Ishikawa (cell line): ENCODE data around the gene GMDS.

ENCODE experiments used
- CEBPB ChIP-seq: IDR thresholded peaks from 2 replicates; pipeline ENCODE4 v1.6.1; 2012
- CREB1 ChIP-seq: IDR thresholded peaks from 2 replicates; pipeline ENCODE4 v1.6.1; 2012; ENCODE audit warnings: low read depth
- EP300 ChIP-seq: IDR thresholded peaks from 2 replicates; pipeline ENCODE4 v1.6.1; 2012; ENCODE audit warnings: borderline replicate concordance
- FOXM1 ChIP-seq: IDR thresholded peaks from 2 replicates; pipeline ENCODE4 v1.6.1; 2012; ENCODE audit warnings: low read depth, borderline replicate concordance
- MAX ChIP-seq: IDR thresholded peaks from 2 replicates; pipeline ENCODE4 v1.6.1; 2012
- NFIC ChIP-seq: IDR thresholded peaks from 2 replicates; pipeline ENCODE4 v1.6.1; 2012
- RAD21 ChIP-seq: IDR thresholded peaks from 2 replicates; pipeline ENCODE4 v1.6.1; 2012; ENCODE audit warnings: low read depth
- TAF1 ChIP-seq: IDR thresholded peaks from 2 replicates; pipeline ENCODE4 v1.6.1; 2012; ENCODE audit warnings: low read depth, mild to moderate bottlenecking
- TCF12 ChIP-seq: IDR thresholded peaks from 2 replicates; pipeline ENCODE4 v1.6.1; 2012; ENCODE audit warnings: low read depth
- TEAD4 ChIP-seq: IDR thresholded peaks from 2 replicates; pipeline ENCODE4 v1.6.1; 2012
- YY1 ChIP-seq: IDR thresholded peaks from 2 replicates; pipeline ENCODE4 v1.6.1; 2012; ENCODE audit warnings: low read depth
- ZBTB7A ChIP-seq: IDR thresholded peaks from 2 replicates; pipeline ENCODE4 v1.6.1; 2012; ENCODE audit warnings: low read depth
- TF ChIP-seq, protein P1 (sequence below): IDR thresholded peaks from 2 replicates; pipeline ENCODE4 v1.6.1; 2012; ENCODE audit warnings: low read depth, mild to moderate bottlenecking
- TF ChIP-seq, protein P2 (sequence below): IDR thresholded peaks from 2 replicates; pipeline ENCODE4 v1.6.1; 2012

- TF ChIP-seq EP300, result no peak
- no peak for TF ChIP-seq CEBPB
- no peak for TF ChIP-seq ZBTB7A
- no peak for TF ChIP-seq TEAD4
- TF ChIP-seq TCF12, result no peak
- TF ChIP-seq TAF1, result no peak
- TF ChIP-seq RAD21, result no peak
- no peak for TF ChIP-seq FOXM1
- TF ChIP-seq, protein P1, sequence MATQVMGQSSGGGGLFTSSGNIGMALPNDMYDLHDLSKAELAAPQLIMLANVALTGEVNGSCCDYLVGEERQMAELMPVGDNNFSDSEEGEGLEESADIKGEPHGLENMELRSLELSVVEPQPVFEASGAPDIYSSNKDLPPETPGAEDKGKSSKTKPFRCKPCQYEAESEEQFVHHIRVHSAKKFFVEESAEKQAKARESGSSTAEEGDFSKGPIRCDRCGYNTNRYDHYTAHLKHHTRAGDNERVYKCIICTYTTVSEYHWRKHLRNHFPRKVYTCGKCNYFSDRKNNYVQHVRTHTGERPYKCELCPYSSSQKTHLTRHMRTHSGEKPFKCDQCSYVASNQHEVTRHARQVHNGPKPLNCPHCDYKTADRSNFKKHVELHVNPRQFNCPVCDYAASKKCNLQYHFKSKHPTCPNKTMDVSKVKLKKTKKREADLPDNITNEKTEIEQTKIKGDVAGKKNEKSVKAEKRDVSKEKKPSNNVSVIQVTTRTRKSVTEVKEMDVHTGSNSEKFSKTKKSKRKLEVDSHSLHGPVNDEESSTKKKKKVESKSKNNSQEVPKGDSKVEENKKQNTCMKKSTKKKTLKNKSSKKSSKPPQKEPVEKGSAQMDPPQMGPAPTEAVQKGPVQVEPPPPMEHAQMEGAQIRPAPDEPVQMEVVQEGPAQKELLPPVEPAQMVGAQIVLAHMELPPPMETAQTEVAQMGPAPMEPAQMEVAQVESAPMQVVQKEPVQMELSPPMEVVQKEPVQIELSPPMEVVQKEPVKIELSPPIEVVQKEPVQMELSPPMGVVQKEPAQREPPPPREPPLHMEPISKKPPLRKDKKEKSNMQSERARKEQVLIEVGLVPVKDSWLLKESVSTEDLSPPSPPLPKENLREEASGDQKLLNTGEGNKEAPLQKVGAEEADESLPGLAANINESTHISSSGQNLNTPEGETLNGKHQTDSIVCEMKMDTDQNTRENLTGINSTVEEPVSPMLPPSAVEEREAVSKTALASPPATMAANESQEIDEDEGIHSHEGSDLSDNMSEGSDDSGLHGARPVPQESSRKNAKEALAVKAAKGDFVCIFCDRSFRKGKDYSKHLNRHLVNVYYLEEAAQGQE, result no peak
- TF ChIP-seq YY1, result no peak
- no peak for TF ChIP-seq CREB1
- no peak for TF ChIP-seq NFIC
- TF ChIP-seq MAX, result no peak
- TF ChIP-seq, protein P2, sequence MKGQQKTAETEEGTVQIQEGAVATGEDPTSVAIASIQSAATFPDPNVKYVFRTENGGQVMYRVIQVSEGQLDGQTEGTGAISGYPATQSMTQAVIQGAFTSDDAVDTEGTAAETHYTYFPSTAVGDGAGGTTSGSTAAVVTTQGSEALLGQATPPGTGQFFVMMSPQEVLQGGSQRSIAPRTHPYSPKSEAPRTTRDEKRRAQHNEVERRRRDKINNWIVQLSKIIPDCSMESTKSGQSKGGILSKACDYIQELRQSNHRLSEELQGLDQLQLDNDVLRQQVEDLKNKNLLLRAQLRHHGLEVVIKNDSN, result no peak
Observed at GRCh38 chr6:1812487-1812886, 432.9 kb downstream of the GMDS start.
